GM12878 (cell line): ENCODE measurements around the gene ST3GAL5. TPM values are rescaled to one million over a fixed set of nuclear protein-coding genes. Genes with fewer than 3 reads are reported as not detected.

Experiments
- ATAC-seq: fragments of 200-7000 bp; cut with Tn5 transposase; 3 replicates; pipeline ENCODE4 v1.9.1; 2020; ENCODE audit warnings: mild to moderate bottlenecking, moderate library complexity
- BruUV-seq: library from RNA; stranded (reverse); fragments of 400-500 nt; replicated peaks from 2 replicates; lab custom pipeline; 2021; lab: Mats Ljungman, UMichigan
- CTCF ChIA-PET: fragments of 300-600 bp; sonication (Branson Sonifier 250); formaldehyde crosslinking; extraction: SDS; loops from one replicate; lab custom pipeline; 2021; ENCODE audit warnings: inconsistent platforms; lab: Yijun Ruan, JAX
- POLR2A ChIA-PET: fragments of 350-600 bp; formaldehyde crosslinking; extraction: SDS; loops from one replicate; lab custom pipeline; 2021; ENCODE audit warnings: inconsistent platforms; lab: Charles Lee
- RAD21 ChIA-PET: fragments of 300-600 bp; sonication (Branson Sonifier 250); formaldehyde crosslinking; loops from one replicate; lab custom pipeline; 2023; ENCODE audit warnings: antibody characterized with exemption; ENCODE audit not compliant: unreplicated experiment; lab: Charles Lee
- SMC1A ChIA-PET: fragments of 300-600 bp; sonication (Branson Sonifier 250); formaldehyde crosslinking; loops from one replicate; lab custom pipeline; 2023; ENCODE audit not compliant: unreplicated experiment, uncharacterized antibody; lab: Charles Lee
- DNase-seq: peaks from one replicate; pipeline ENCODE4 v3.0.0-alpha.2; 2011; ENCODE audit warnings: low read depth, low spot score
- FAIRE-seq: peaks from 3 replicates; lab custom pipeline; 2011; peaks lifted over from hg19 to GRCh38; lab: Jason Lieb, UNC
- H2AFZ ChIP-seq: 2 replicates; pipeline ENCODE4 v1.6.0; 2011; ENCODE audit warnings: low read depth, low read length, control low read depth; ENCODE audit not compliant: control insufficient read depth
- H3K27ac ChIP-seq: 2 replicates; pipeline ENCODE4 v1.5.1; 2011; ENCODE audit warnings: control low read depth; ENCODE audit not compliant: control insufficient read depth, insufficient read depth
- H3K27me3 ChIP-seq, 2 experiments: replicated peaks in 1 of 2; 2 replicates each; pipeline versions ENCODE4 v1.6.0 to v1.6.1; 2011; ENCODE audit warnings: low read length in 1 of 2; ENCODE audit not compliant: control insufficient read depth in 2 of 2, insufficient read depth in 2 of 2
- H3K36me3 ChIP-seq, 2 experiments: 2 replicates each; pipeline ENCODE4 v1.5.1; 2011; ENCODE audit warnings: low read length in 1 of 2; ENCODE audit not compliant: control insufficient read depth in 2 of 2, insufficient read depth in 2 of 2
- H3K4me1 ChIP-seq: 2 replicates; pipeline ENCODE4 v1.6.1; 2011; ENCODE audit warnings: mild to moderate bottlenecking, low read length, moderate library complexity, mixed read lengths; ENCODE audit not compliant: control insufficient read depth, insufficient read depth
- H3K4me2 ChIP-seq: 2 replicates; pipeline ENCODE4 v1.6.0; 2011; ENCODE audit warnings: control low read depth; ENCODE audit not compliant: control insufficient read depth, insufficient read depth
- H3K4me3 ChIP-seq: fragments of 200-600 bp; sonication (generic); 2 replicates; pipeline ENCODE4 v1.5.1; 2016
- H3K79me2 ChIP-seq: 2 replicates; pipeline ENCODE4 v1.6.0; 2011; ENCODE audit warnings: low read length; ENCODE audit not compliant: control insufficient read depth, insufficient read depth
- H3K9ac ChIP-seq: 2 replicates; pipeline ENCODE4 v1.8.0; 2011; ENCODE audit warnings: low read length, control low read depth, mixed read lengths; ENCODE audit not compliant: control insufficient read depth, insufficient read depth
- H3K9me3 ChIP-seq: replicated peaks from 3 replicates; pipeline ENCODE4 v1.5.1; 2011; ENCODE audit warnings: mild to moderate bottlenecking, low read length; ENCODE audit not compliant: control insufficient read depth, insufficient read depth
- H4K20me1 ChIP-seq: 2 replicates; pipeline ENCODE4 v1.6.0; 2011; ENCODE audit not compliant: control insufficient read depth, insufficient read depth
- BCL11A ChIP-seq: IDR thresholded peaks from 2 replicates; pipeline ENCODE4 v1.6.1; 2011; ENCODE audit warnings: low read depth, low read length
- CTCF ChIP-seq, 3 experiments: IDR thresholded peaks in 2 of 3; conservative IDR thresholded peaks in 1 of 3; 2 replicates each; pipeline ENCODE4 v1.5.1; 2011; ENCODE audit warnings: low read depth in 3 of 3, low read length in 3 of 3, mild to moderate bottlenecking in 3 of 3, control low read depth in 2 of 3, moderate library complexity in 2 of 3, inconsistent platforms in 1 of 3, mixed read lengths in 1 of 3; ENCODE audit not compliant: control insufficient read depth in 2 of 3, insufficient read depth in 1 of 3; ENCODE audit errors: extremely low read depth in 1 of 3
- IKZF1 ChIP-seq: fragments of 450-650 bp; conservative IDR thresholded peaks from 2 replicates; pipeline ENCODE4 v1.6.1; 2017; ENCODE audit warnings: antibody characterized with exemption, mild to moderate bottlenecking
- IKZF2 ChIP-seq, 2 experiments: fragments of 450-650 bp; IDR thresholded peaks; 2 replicates each; pipeline ENCODE4 v1.6.1; 2017; ENCODE audit warnings: mild to moderate bottlenecking in 2 of 2, moderate library complexity in 2 of 2
- MEF2B ChIP-seq: fragments of 450-650 bp; IDR thresholded peaks from 2 replicates; pipeline ENCODE4 v1.6.1; 2018; ENCODE audit warnings: mild to moderate bottlenecking, moderate library complexity; ENCODE audit not compliant: partially characterized antibody, poor library complexity, severe bottlenecking
- SMAD5 ChIP-seq: IDR thresholded peaks from 2 replicates; pipeline ENCODE4 v1.6.1; 2016; ENCODE audit warnings: antibody characterized with exemption, low read depth
- SP1 ChIP-seq: IDR thresholded peaks from one replicate; pipeline ENCODE4 v1.6.1; 2011; ENCODE audit warnings: low read depth, low read length
- WGBS: methylation state at CpG from one replicate; pipeline ENCODE4 v1.1.6; 2016; ENCODE audit warnings: low lambda C conversion rate; ENCODE audit not compliant: insufficient replicate concordance, insufficient coverage; ENCODE audit errors: missing lambda C conversion rate; 5-methylcytosine and 5-hydroxymethylcytosine counted together
- in situ Hi-C: fragments of 300-500 bp; cut with MboI; formaldehyde crosslinking; loops from 9 replicates; pipeline ENCODE4 v1.14.3; 2018; ENCODE audit warnings: mixed read lengths
- intact Hi-C: fragments of 100-400 bp; cut with micrococcal nuclease; formaldehyde crosslinking; loops from one replicate; pipeline ENCODE4 v1.14.2; 2022; ENCODE audit not compliant: unreplicated experiment
- polyA plus RNA-seq, 11 experiments: library from polyadenylated mRNA; depleted of rRNA in 4 of 11; unstranded in 6 of 11; stranded (reverse) in 5 of 11; fragments of >200 nt; fragmentation: Nextera tagmentation in 4 of 11; fragmentation: Illumina TruSeq in 1 of 11; extraction: Ambion mirVana in 4 of 11; extraction: Trizol in 1 of 11; gene quantifications; 1 replicate in 1 of 11; 2 replicates in 10 of 11; pipeline versions ENCODE4 v1.2.1 to v1.2.3, GENCODE V29; 2011 to 2016; ENCODE audit warnings: inconsistent platforms in 2 of 11, missing spikeins in 2 of 11, low read depth in 1 of 11
- total RNA-seq, 4 experiments: library from RNA; depleted of rRNA in 3 of 4; stranded (reverse); fragments of >200 nt in 3 of 4; fragmentation: Illumina TruSeq in 1 of 4; extraction: Trizol in 1 of 4; gene quantifications; 2 replicates each; pipeline versions ENCODE4 v1.2.1 to v1.2.3, GENCODE V29; 2013 to 2021
- TF ChIP-seq, protein P1 (sequence below): fragments of 450-650 bp; conservative IDR thresholded peaks from 2 replicates; pipeline ENCODE4 v1.6.1; 2017; ENCODE audit warnings: mild to moderate bottlenecking, moderate library complexity

ST3GAL5 gene
- total and polyA plus RNA-seq, 10 of the 15 experiments (the other 5 are each of a cell fraction or from before 2014, with no cell fraction given) = 5.2 to 60.9 (median 10.2) TPM

- TF ChIP-seq CTCF (IDR thresholded peaks at IDR 0.05 in 2 of 3, conservative IDR thresholded peaks at IDR 0.05 in 1 of 3; ENCODE audit: control insufficient read depth in 2 of 3, extremely low read depth in 1 of 3, insufficient read depth in 1 of 3, low read depth in 3 of 3, low read length in 3 of 3) = no peak
Observed at GRCh38 chr2:85858841-85859240, 29.9 kb downstream of the ST3GAL5 start (continued).

GRCh38 chr2:85854897-85855296 is 33.9 kb downstream of the ST3GAL5 start:
- H3K4me3 ChIP-seq = no peak overlapping the region
- peaks cover 0 to 3% of the 10 kb centered on the region in 2 experiments; a peak in 1 of 4 replicates for H3K27me3 ChIP-seq
- intact Hi-C loops = no loop called here
- peaks cover 8% of the 10 kb centered on the region for H3K9me3 ChIP-seq
- DNase-seq (no peak), FAIRE-seq (no peak), ATAC-seq (no peak)
- POLR2A ChIA-PET = interaction anchor here (0.5 to 1.2 kb wide), 3 partner anchors 10 to 108 kb away, joined by 3 to 5 read pairs (median 3); no protein-coding TSS in a partner anchor
- H3K79me2 ChIP-seq = no peaks in the 10 kb centered on the region
- CTCF ChIA-PET = interaction anchor here (1.7 to 5.3 kb wide), 6 partner anchors 25 to 225 kb away, joined by 6 to 58 read pairs (median 14); partner anchors contain the start of gene ST3GAL5
- H2AFZ ChIP-seq = no peak overlapping the region
- no peak for TF ChIP-seq BCL11A
- TF ChIP-seq SP1 = no peak
- TF ChIP-seq IKZF2 (IDR thresholded peaks at IDR 0.05) = peak; percentile 24 to 26; a peak in 1 of 4 replicates
- TF ChIP-seq IKZF1 = 0 out of 2 replicates have a peak, but pooled peaks have one; percentile 12
- no peak for TF ChIP-seq SMAD5
- peak; percentile 33 for TF ChIP-seq MEF2B
- TF ChIP-seq, protein P1, sequence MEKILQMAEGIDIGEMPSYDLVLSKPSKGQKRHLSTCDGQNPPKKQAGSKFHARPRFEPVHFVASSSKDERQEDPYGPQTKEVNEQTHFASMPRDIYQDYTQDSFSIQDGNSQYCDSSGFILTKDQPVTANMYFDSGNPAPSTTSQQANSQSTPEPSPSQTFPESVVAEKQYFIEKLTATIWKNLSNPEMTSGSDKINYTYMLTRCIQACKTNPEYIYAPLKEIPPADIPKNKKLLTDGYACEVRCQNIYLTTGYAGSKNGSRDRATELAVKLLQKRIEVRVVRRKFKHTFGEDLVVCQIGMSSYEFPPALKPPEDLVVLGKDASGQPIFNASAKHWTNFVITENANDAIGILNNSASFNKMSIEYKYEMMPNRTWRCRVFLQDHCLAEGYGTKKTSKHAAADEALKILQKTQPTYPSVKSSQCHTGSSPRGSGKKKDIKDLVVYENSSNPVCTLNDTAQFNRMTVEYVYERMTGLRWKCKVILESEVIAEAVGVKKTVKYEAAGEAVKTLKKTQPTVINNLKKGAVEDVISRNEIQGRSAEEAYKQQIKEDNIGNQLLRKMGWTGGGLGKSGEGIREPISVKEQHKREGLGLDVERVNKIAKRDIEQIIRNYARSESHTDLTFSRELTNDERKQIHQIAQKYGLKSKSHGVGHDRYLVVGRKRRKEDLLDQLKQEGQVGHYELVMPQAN = no peak
- peaks cover 44% of the 10 kb centered on the region for H3K4me1 ChIP-seq
- RAD21 ChIA-PET = interaction anchor here (0.7 to 10.3 kb wide), 8 partner anchors 10 to 181 kb away, joined by 3 to 99 read pairs (median 14); partner anchors contain the start of gene ST3GAL5
- BruUV-seq = no TSS peak
- no peak overlapping the region for H3K9ac ChIP-seq
- in situ Hi-C loops = no loop called here
- WGBS = 64% methylated on average over 4 of the region's 4 CpGs
- H3K36me3 ChIP-seq = peaks cover 0 to 7% of the 10 kb centered on the region in 2 experiments; a peak in 2 of 4 replicates
- H3K27ac ChIP-seq = peak overlapping the region; percentile 84
- H3K4me2 ChIP-seq = no peak overlapping the region
- H4K20me1 ChIP-seq = no peaks in the 10 kb centered on the region
- SMC1A ChIA-PET = interaction anchor here (0.9 to 9.4 kb wide), 8 partner anchors 10 to 225 kb away, joined by 3 to 115 read pairs (median 26); partner anchors contain the start of gene ST3GAL5
